GM21367 (cell line): ENCODE results near the gene APBA1.

Experiments used
- ATAC-seq: cut with Tn5 transposase; IDR thresholded peaks from one replicate; pipeline ENCODE4 v1.9.1; 2021; ENCODE audit not compliant: unreplicated experiment

The APBA1 gene

DNA sequence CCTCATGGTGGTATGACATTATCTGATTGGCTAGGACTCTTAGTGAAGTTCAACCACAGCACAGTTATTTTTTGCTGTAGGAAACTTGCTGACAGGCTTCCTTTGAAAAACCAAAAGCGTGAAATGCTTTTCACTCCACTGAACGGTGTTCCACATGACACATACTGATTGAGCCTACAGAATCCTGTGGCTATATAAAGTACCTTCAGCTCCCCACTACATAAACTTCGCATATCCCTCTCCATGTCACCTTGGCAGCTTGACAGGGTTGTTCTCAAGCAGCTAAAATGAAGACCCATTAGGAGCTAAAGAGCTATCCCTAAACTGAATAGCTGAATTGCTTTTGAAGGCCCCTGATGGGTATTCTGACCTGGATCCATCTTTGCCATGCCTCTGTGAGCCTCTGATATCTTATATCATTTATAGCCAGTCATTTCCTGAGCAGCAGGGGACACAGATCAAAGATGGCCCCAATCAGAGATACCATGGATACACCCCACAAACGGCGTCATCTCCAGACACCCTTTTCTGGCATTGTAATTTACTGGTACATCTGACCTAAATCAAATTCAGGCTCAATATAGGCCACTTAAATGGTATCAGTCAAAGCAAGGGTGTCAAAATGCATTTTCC, 91.5 kb downstream of the APBA1 start:
- ATAC-seq = no peak

DNA sequence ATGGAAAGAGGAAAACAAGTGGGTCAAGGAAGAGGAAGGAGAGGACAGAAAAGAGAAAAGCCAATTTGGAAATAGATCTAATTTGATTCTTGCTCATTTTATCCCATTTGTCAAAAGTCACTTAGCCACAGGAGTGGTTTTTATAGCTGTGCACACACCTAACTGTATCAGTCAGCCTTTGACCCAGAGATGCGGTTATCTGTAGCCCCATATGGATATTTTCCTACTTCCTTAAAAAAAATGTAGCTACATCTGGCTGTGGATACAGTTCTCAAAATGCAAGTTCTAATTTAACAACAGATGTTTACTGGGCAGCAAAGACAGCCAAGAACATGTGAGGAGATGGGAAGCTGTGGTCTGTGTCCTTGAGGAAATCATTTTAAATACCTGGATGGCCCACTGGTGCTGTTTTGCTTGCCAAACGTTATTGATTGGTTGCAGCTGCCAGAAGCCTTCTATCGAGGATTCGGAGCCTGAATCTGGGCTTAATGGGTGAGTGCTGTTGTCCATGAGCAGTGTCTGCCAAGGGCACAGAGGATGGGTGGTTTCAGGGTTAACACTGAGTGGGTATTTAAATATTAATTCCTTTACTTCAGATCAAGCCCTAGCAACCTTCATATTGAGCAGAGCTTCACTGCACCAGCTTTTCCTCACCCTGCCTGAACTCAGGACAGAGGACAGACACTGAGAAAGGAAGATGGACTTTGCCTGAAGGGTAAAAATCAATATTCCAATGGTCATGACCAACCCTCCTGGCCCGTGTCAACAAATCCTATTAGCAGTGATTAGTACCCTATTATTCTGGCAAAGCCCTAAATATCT, 92.2 kb downstream of the APBA1 start:
- ATAC-seq = no peak

DNA sequence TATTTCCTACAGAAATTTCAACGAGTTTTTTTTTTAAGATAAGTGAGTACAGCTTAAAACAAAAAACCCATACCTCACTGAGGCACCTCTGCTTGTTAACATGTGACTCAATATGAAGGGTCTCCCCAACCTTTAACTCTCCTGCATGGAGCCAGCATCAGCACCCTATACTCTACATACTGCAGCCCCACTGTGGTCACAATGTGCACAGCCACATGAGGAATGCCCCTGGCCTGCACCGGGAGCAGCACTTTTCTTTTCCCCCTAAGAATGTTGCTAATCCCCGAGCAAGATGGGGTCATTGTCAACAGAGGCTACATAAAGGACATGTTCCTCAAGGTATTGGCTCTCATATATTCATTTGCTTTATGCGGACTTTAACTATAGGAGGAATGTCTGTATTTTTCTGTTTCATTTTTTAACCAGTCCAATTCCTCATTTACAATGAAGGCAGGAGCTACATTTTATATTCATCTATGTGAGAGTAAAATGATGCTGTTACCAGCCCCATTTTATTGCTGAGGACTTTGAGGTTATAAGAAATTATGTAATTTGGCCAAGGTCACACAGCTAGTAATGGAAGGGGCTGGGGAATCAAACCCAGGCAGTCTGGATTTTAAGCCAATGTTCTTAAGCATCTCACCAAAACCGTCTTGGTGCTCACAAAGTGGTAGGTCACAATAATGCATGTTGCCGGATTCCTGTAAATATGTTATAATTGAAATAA, 93.0 kb downstream of the APBA1 start:
- no peak for ATAC-seq

DNA sequence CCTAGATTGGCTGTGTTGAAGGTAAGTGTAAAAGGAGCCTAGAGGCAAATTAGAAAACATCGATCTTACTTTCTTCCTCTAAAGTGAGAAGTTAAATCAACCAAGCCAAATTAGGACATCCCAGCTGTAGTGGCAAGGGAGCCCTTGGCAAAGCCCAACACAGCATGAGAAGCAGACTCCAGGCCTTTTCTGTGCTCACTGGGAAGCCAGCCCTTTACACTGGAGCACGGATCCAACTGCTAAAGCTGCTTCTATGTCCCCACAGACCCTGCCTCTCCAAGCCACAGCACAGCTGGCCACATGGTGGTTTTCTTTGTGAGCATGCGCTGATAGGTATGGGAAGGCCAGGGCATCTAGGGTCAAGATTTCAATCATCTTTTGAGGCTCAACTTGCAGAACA, 94.1 kb downstream of the APBA1 start:
- no peak for ATAC-seq

DNA sequence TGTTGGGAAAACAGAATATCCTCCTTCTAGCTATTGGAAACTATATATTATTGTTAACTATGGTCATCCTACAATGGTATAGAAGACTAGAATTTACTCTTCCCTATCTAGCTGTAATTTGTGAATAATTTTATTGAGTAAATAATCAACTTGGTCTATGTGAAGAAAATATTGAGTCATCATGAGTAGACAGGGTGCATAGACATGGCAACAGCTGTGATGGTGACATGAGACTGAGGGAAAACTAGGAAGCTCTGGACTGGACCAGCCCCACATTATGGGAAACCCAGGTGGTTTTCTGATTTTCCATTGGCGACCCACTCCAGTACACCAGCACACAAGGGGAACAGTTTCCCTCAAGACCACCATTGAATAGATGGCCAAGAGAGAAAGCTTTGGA, 95.0 kb downstream of the APBA1 start:
- ATAC-seq = no peak

DNA sequence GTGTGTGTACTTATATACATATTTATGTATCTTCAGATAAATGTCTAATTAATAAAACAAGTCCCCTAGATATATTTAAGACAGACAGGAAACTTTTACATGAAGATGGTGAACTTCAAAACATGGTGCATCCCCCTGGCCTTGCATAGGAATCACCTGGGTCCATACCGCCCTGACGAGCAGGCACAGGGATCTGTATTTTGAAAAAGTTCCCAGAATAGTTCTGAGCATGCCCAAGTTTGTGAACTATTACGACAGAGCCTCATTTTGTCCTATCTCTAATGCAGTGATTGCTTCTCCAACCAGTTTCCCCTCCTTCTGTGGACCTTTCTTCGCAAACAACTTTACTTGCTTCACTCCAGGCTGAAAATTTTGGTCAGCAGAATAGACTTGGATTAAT, 98.1 kb downstream of the APBA1 start:
- no peak for ATAC-seq

DNA sequence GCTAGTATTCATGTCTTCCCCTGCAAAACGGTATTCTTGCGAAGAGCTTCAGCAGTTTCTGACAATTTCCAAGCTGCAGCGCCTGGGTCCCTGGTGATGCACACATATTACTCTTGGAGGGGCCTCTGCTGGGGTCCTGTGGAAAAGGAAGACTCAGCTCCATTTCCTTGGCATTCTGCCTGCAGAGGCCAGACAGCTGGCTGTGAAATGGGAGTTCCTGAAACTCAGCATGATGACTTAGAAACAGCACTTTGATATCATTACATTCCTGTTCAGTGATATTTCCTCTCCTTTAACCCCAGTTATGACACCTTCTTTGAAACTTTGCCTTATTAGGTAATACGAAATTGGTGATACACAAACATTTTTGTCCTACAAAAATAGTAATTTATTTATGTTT, 98.5 kb downstream of the APBA1 start:
- ATAC-seq = no peak

DNA sequence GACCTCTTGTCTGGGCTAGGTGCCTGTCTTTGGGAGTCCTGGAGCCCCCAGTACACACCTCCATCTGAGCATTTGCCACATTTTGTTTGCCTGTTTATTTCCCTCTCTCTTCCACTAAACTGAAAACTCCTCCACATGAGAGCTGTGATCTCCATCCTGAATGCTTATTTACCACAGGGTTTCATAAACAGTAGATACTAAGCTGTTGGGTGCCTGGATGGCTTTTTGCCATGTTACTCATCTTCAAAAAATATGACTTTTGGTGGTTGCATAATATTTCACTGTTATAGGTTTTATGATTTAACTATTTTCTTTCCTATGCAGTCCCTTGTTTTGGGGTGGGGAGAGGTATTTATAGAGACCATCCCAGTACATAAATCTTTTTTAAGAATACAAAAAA, 99.6 kb downstream of the APBA1 start:
- no peak for ATAC-seq

DNA sequence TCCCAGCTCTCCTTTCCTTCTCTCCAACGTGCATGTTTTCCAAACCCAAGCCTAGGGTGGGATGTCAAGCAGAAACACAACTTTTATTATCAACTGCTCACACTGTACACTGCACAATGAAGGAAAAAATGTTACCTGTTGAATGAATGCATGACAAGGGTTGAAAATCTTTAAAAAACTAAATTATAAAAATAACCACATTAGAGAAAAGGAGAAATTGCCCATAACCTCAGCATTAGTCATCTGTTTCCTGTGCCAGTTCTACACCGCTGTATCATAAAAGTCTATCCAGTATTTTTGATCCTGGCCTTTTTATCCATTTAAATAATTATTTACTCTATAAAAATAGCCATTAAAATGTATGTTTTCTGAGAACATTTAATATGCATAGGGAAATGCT, 101.1 kb downstream of the APBA1 start:
- no peak for ATAC-seq

DNA sequence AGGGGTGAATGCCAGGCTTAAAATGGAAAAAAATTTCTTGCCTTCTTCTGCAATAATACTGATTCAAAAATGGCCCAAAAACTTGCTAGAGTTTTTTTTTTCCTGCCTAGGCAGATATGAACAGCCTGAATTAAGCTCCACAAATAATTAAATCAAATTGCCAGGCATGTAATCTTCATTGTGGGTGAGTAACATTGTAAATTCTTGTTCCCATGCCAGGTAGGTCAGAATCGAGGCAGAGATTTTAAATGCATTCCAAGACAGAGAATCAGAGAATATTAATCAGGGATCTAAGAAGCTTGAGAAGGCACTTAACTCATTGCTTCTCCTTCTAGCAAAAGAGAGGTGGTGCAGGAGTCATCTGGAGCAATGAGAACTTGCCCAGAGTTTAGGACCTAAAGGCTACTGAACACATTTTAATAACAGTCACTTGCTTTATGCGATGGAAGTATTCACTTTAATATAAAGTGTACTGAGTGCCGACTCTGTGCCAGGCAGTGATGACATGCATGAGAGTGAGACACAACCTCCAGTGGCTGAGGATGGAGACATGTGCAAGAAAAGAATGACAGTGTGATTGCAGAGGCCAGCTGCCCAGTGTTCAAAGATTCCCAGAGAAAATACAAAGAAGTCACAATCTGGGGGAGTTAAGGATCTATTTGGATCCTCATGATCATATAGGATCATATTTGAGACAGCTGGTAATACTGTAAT, 102.3 kb downstream of the APBA1 start:
- ATAC-seq = no peak

DNA sequence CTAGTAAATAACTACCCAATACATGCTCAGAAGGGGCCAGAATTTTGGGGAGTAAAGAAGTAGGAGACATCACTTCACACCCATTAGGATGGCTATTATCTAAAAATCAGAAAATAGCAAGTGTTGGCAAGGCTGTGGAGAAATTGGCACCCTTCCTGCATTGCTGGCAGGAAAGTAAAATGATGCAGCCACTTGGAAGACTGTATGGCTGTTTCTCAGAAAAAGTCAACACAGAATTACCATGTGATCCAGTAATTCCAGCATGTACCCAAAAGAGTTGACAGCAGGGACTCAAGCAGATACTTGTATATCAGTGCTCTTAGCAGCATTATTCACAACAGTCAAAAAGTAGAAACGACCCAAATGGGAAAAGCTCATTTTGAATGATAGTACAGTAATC, 107.6 kb downstream of the APBA1 start:
- no peak for ATAC-seq

DNA sequence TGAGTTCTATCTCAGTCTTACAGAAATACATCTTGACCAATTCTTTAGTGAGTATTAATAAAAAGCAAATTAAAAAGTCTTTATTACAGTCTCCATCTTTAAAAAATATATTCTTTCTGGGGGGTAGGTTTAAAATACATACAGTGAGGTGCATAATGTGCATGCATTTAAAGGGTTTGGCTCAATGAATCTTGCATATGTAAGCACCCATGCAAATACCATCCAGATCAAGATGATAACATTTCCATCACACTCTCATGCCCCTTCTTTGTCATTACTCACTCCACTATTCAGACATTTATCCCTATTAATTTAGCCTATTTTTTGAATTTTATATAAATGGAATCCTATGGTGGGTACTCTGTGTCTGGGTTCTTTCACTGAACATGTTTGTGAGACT, 113.0 kb downstream of the APBA1 start:
- no peak for ATAC-seq

DNA sequence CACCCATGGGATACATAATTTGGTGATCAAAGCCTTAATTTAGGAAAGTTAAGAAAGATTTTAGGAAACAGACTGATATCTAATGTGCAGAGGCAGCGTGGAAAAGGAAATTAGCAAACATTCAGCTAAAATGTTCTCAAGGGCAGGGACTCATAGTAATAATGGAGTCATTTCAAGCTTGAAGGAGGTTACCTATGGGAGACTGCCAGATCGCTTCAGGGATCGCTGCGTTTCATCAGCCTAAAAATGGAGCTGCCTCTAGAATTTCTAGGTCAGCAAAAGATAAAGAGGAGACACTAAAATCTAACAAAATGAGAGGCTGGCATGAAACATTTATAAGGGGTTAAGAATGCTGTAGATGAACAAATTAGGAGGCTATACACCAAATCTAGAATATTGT, 115.5 kb downstream of the APBA1 start:
- ATAC-seq = no peak

DNA sequence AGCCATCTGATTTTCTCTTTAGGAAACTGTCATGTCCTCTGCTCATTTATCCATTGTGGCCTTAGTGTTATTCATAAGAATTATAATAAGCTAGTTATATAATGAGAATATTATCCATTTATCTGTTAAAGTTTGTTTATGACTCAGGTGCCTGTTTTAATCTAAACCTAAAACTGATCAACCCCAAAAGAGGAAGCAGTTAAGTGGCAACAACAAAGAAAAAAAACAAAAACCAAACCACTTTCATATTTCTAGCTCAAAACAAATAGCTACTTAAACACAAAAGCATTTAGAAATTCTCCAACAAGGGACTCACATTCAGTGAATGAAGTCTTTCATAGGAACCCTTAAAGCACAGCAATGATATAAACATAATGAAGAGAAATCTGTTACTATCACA, 116.4 kb downstream of the APBA1 start:
- no peak for ATAC-seq

DNA sequence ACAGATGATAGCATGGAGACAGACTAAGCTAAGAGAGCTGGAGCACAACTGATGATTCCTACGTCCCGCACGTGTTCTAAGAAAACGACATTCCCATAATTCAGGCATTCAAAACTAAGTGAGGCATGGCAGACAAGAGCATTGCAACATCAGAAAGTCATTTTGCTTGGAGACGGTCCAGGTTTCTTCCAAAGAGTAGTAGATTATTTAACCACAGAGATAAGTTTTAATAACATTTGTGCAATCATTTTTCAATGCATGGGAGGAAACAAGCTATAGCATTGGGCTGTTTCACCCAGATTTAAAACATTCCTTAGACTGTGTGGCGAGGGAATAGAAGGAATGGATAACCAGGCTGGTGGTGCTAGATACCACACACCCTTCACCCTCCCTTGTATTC, 117.2 kb downstream of the APBA1 start:
- no peak for ATAC-seq

DNA sequence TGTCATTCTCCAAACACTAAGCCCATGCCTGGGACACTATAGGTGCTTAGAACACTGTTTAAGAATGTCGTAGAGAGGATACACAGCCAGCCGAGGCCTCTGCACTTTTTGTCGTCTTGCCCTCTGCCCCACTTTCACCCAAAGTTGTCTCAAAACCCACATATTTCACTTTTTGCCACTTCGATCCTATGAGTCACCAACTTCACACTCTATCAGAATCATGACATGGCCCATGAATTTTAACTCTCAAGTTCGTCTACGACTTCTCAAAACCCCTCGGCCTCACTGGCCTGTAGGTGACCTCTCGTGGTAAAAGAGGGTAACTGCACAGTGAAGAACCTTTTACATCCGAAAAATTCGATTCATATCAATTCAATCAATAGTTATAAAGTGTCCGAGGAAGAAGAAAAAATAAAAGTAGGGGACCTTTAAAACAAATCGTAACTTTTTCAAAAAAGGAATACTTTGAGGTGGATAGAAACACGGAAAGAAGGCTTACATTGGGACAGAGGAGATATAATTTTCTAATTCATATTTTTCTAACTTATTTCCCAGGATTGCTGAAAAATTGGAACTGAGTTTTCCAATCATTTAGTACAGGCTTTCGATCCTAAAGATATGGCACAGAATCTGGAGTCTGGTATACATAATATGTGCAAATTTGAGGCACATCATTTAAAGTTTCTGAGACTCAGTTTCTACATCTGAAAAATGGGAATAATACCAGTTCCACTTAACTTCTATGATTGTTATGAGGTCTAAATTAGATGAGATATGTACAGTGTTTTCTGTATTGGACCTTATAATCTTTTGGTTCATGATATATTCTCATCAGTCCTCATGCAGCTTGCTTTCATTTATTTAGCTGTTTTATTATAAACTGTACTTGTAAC, 122.6 kb downstream of the APBA1 start:
- ATAC-seq = peak; percentile 50

DNA sequence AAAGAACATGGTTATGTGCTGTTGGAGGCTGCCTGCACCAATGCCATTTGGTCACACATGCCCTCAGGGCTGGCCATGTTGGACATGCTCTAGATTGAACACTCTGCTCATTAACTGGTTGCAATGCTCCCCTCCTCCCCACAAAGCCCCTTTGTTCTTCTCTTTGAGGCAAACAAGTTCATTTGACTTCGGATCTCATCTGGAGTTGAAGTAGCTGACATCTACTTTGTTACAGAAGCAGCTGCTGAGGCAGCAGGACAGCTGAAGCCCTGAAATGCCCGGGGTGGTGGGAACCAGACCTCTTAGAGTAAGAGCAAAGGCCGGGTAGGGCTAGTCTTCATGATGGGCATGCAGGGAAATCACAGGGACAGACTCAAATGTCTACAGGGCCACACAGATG, 123.5 kb downstream of the APBA1 start:
- ATAC-seq = no peak

DNA sequence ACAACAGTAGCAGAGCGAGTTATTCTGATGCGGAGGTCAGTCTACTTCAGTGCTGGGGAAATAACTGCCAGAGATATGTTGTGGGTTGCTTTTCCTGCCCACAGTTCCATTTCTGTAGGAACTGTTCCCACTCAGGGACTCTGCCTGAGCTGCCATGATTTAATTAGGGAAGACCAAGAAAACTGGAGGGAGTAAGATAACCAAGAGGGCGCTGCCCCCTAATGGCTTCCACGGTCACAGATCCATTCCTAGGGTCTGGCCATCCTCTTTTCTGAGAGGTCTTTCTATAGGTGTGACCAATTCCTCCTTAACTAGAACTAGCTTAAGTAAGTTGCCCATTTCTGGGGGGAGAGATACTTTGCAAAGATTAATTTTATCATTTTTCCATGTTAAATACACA, 125.9 kb downstream of the APBA1 start:
- no peak for ATAC-seq

DNA sequence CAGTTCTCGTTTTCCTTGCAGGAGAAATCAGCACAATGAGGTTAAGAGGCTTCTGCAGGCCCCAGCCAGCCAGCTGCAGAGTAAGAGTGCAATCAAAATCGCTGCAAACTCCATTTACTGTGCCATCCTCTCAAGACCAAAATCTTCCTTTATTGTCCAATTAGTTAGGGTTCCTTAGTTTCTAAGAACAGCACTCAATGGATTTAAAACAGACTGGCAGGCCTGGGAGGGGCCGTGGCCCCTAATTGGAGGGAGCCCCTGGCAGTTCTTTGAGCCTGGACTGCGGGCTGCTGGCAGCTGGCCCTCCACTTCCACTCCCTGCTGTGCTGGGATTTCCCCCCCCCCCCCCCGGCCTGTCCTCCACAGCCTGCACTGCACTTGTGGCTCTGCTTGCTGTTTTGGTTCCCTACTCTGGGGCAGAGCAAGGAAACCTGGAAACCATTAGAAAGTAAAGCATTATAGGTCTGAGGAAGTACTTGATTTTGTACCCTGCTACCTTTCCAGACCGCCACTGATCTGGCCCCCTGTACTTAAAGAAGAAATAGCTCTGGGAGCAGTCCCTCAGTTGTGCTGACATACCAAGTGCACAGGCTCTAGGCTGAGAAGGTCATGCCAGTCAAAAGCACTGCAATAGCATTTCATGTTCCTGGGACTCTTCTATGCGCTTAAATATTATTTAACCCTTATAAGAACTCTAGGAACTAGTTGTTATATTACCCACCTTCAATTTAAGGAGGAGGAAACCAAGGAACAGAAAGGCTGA, 129.0 kb downstream of the APBA1 start:
- ATAC-seq = no peak

DNA sequence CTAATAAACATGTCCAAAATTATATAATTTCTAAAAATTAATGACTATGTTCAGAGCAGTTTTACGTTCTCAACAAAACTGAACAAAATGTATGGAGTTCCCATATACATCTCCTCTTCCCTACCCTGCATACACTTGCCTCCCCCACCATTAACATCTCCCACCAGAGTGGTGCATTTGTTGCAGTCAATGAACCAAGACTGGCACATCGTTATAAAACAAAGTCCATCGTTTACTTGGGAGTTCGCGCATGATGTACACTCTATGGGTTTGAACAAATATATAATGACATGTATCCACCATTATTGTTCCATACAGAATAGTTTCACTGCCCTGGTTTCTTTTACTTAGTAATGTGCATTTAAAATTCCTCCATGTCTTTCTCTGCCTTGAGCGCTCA, 130.1 kb downstream of the APBA1 start:
- no peak for ATAC-seq
